Lung (tissue), 12 donors: ENCODE results near the gene TMEM196. TPM values are rescaled to one million over a fixed set of nuclear protein-coding genes. Genes with fewer than 3 reads are reported as not detected.
A peak's percentile ranks its signal among the peaks of the same experiment; 100 is the strongest.

Experiments
- ATAC-seq: fragments of 200-7000 bp; cut with Tn5 transposase; one replicate; pipeline ENCODE4 v1.9.1; 2020; ENCODE audit warnings: moderate number of reproducible peaks; ENCODE audit not compliant: insufficient read depth, low FRiP score
- DNase-seq, 3 donors: peaks; one replicate each; pipeline ENCODE4 v3.0.0-alpha.2; 2013 to 2017
- H3K27ac ChIP-seq, 2 donors: one replicate each; pipeline ENCODE4 v1.5.1; 2013; ENCODE audit warnings: mild to moderate bottlenecking in 2 of 2, moderate library complexity in 2 of 2, control low read depth in 1 of 2, inconsistent platforms in 1 of 2, low read depth in 1 of 2, low read length in 1 of 2
- H3K27me3 ChIP-seq, 3 donors: one replicate each; pipeline ENCODE4 v1.5.1; 2013; ENCODE audit warnings: low read length in 2 of 3; ENCODE audit not compliant: control insufficient read depth in 3 of 3, insufficient read depth in 3 of 3
- H3K36me3 ChIP-seq, 4 donors: one replicate each; pipeline ENCODE4 v1.5.1; 2013; ENCODE audit warnings: low read length in 4 of 4, mild to moderate bottlenecking in 1 of 4, moderate library complexity in 1 of 4; ENCODE audit not compliant: control insufficient read depth in 4 of 4, insufficient read depth in 4 of 4
- H3K4me1 ChIP-seq, 5 donors: one replicate each; pipeline ENCODE4 v1.5.1; 2013; ENCODE audit warnings: low read length in 5 of 5, mild to moderate bottlenecking in 2 of 5, moderate library complexity in 1 of 5; ENCODE audit not compliant: control insufficient read depth in 5 of 5, insufficient read depth in 5 of 5
- H3K4me3 ChIP-seq: one replicate; pipeline ENCODE4 v1.5.1; 2013; ENCODE audit warnings: mild to moderate bottlenecking, control low read depth, moderate library complexity
- H3K9ac ChIP-seq, 2 donors: one replicate each; pipeline ENCODE4 v1.5.1; 2013; ENCODE audit warnings: low read length in 2 of 2, control low read depth in 1 of 2; ENCODE audit not compliant: insufficient read depth in 1 of 2
- H3K9me3 ChIP-seq, 4 donors: one replicate each; pipeline ENCODE4 v1.5.1; 2013; ENCODE audit warnings: low read length in 3 of 4, mild to moderate bottlenecking in 1 of 4, moderate library complexity in 1 of 4; ENCODE audit not compliant: control insufficient read depth in 4 of 4, insufficient read depth in 3 of 4
- whole genome bisulfite sequencing, 2 donors: extraction: QIAGEN DNeasy Blood & Tissue Kit; methylation state at CpG; one replicate each; pipeline ENCODE4 v1.1.7; 2013; 5-methylcytosine and 5-hydroxymethylcytosine counted together
- polyA plus RNA-seq, 2 donors: library from polyadenylated mRNA; stranded (reverse); fragments of 200-250 nt; gene quantifications; one replicate each; pipeline ENCODE4 v1.2.1, GENCODE V29; 2013
- total RNA-seq, 2 donors: library from RNA; depleted of rRNA in 1 of 2; stranded (reverse); fragments of >200 nt in 1 of 2; gene quantifications; one replicate each; pipeline ENCODE4 v1.2.1, GENCODE V29; 2014 to 2021
- TF ChIP-seq, protein P1 (sequence below): IDR thresholded peaks from 2 replicates; pipeline ENCODE4 v1.5.1; 2012; ENCODE audit warnings: mild to moderate bottlenecking; ENCODE audit errors: control extremely low read depth, extremely low read depth
- donor health status: control.
- donor health status: control.
- donor health status: Bipolar disorder and iron deficiency.
- donor health status: healthy.
- donor health status: DM: yes; HTN: yes; CAD: no.

Gene TMEM196
- total and polyA plus RNA-seq, 4 donors = 0.06 TPM; not detected in 3

DNA sequence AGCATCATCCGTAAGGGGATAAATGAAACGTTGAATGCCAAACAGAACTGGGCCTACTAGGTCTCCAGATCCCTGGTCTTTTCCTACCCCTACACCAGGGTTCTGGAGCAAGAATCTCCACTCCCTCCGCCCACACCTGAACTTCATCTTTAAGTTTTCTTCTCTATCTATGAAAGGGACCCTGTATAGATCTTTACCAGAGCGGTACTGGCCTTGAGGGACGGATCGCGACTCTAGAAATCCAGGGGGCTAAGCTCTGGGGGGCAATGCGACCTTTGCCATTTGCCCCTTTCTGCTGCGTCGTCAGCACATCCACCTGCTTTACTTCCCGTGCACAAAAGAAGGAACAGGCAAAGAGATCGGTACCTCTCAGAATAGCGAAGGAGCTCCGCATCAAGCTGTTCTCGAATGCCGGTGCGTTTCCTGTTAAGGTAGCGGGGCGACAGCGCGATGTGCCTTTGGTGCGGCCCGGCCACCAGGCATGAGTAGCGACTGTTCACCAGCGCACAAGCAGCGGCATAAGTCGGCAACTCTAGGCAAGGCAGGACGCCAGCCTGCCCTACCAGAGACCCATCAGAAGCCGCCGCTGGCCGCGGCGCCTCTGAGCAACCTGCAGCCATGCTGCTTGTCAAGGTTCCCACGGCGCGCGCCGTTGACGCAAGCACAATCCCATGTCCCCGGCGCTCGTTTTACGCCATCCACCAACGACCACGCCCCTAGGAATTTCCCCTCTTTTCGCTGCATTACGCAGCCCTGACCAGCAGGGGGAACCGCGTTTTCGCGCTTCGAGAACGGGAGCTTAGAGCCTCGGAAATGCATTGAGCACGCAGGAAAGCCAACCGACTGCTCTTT, 64.8 kb downstream of the TMEM196 start, which contains the start of gene POLR1F:
Gene POLR1F (minus strand): TSS at position 641 of the 852 bp plus-strand sequence. CDS start 21 bp downstream, at position 620.
- DNase-seq (peak; percentile 97 to 98 (median 98)), ATAC-seq (peak; percentile 98)
- TF ChIP-seq, protein P1, sequence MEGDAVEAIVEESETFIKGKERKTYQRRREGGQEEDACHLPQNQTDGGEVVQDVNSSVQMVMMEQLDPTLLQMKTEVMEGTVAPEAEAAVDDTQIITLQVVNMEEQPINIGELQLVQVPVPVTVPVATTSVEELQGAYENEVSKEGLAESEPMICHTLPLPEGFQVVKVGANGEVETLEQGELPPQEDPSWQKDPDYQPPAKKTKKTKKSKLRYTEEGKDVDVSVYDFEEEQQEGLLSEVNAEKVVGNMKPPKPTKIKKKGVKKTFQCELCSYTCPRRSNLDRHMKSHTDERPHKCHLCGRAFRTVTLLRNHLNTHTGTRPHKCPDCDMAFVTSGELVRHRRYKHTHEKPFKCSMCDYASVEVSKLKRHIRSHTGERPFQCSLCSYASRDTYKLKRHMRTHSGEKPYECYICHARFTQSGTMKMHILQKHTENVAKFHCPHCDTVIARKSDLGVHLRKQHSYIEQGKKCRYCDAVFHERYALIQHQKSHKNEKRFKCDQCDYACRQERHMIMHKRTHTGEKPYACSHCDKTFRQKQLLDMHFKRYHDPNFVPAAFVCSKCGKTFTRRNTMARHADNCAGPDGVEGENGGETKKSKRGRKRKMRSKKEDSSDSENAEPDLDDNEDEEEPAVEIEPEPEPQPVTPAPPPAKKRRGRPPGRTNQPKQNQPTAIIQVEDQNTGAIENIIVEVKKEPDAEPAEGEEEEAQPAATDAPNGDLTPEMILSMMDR = peak; percentile 86
- peaks cover 0 to 4% (median 0%) of the 10 kb centered on the region in 3 donors for H3K27me3 ChIP-seq
- H3K9ac ChIP-seq = peak within 1 kb of the TSS; percentile 88 to 90
- peak within 1 kb of the TSS; percentile 99 for H3K4me3 ChIP-seq
- H3K4me1 ChIP-seq = peaks cover 2 to 17% (median 8%) of the 10 kb centered on the region in 5 donors
- peaks cover 0 to 4% (median 2%) of the 10 kb centered on the region in 4 donors for H3K36me3 ChIP-seq
- WGBS, 2 donors = 1% methylated on average over 56 of the region's 56 CpGs
- no peaks in the 10 kb centered on the region for H3K9me3 ChIP-seq
- peak within 1 kb of the TSS; percentile 64 to 87 for H3K27ac ChIP-seq

DNA sequence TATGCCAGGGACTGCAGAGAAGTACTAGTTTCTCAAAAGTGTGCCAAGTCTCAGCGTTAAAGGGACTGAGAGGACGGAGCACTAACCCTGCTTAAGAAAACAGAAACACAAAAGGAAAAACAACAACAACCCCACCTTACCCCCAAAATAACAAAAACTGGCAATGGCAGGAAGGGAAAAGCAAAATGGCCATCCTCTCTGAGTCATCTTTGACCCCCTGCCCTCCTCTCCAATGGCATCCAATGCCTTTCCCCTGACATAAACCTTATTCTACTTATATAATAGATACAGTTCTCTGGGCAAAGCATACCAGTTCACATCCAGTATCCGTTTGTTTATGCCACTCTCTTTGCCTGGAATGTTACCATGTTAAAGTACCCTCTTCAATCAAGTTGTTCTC, 66.2 kb downstream of the TMEM196 start:
- Histone ChIP-seq H3K4me3 (no peak overlapping the region), H3K27me3 (no peaks in the 10 kb centered on the region), H3K4me1 (peaks cover 2 to 17% (median 8%) of the 10 kb centered on the region in 5 donors), H3K27ac (no peak overlapping the region), H3K9me3 (no peaks in the 10 kb centered on the region), H3K36me3 (peaks cover 0 to 7% (median 3%) of the 10 kb centered on the region in 4 donors), H3K9ac (no peak overlapping the region)
- WGBS, 2 donors = 68 to 82% methylated on average over 3 of the region's 3 CpGs
- TF ChIP-seq, protein P1 = no peak
- ATAC-seq (no peak), DNase-seq (no peak)

DNA sequence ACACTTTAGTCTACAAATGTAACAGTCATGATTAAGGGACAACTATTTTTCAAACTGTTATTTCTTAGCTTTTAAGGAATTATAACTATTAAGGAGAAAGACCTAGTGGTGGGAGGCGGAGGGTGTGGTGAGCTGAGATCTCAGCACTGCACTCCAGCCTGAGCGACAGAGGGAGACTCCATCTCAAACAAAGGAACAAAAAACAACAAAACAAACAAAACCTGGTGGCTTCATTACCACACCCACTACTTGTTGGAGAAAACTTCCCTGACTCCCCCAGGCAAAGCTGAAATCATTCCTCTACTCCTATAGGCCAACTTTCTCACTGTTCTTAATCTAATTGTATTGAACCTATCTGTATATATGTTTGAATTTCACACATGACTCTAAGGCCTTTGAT, 67.8 kb downstream of the TMEM196 start:
- no peaks in the 10 kb centered on the region for H3K9me3 ChIP-seq
- H3K27me3 ChIP-seq = no peaks in the 10 kb centered on the region
- peaks cover 2 to 17% (median 8%) of the 10 kb centered on the region in 5 donors for H3K4me1 ChIP-seq
- DNase-seq (no peak), ATAC-seq (no peak)
- H3K9ac ChIP-seq = no peak overlapping the region
- H3K36me3 ChIP-seq = peaks cover 0 to 7% (median 4%) of the 10 kb centered on the region in 4 donors
- H3K4me3 ChIP-seq = no peak overlapping the region
- TF ChIP-seq, protein P1 = no peak
- no peak overlapping the region for H3K27ac ChIP-seq
- WGBS, 2 donors = 89% methylated on average over 2 of the region's 2 CpGs
